IPS-18c (cell line): Measurements from ENCODE around the gene REST.

Experiments
- H3K4me3 ChIP-seq: 2 replicates; pipeline ENCODE4 v1.7.0; 2013; ENCODE audit warnings: low read depth, mild to moderate bottlenecking, low read length, moderate library complexity; ENCODE audit not compliant: insufficient read depth
- H3K9me3 ChIP-seq: one replicate; pipeline ENCODE4 v1.6.1; 2013; ENCODE audit warnings: mild to moderate bottlenecking, low read length, moderate library complexity; ENCODE audit not compliant: control insufficient read depth, insufficient read depth

The REST gene

DNA sequence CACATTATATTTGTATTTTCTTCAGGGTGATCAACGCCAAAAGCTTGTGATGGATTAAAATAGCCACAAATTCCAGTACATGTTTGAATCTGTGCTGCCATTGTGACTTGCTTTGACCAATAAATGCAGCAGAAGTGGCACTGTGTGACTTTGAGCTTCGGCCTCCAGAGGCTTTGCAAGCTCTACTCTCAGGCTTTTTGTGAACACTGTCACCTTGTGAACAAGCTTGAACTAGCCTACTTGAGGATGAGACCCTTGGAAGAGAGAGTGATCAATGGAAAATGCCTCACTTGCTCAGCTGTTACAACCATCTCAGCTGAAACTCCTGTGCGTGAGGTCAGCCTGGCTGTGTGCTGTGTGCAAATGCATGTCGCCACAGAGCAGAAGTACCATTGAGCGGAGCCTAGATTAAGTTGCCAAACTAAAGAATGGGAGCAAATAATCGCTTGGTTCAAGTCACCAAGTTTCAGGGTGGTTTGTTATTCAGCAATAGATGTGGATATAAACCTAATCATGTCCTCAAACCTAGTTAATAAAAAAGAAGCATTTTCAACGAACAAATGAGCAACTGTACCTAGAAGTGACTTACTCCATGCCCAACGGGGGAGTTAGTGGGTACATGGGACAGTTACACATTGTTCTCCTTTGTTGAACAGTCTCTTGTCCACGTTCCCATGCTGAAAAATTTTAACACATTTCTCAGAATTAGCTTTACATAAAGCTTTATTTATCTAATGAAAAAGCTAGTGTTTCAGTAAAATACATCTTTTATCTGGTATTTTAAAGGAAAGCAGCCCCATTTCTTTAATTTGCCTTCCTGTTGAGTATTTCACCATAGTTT, 46.2 kb downstream of the REST start:
- no peaks in the 10 kb centered on the region for H3K9me3 ChIP-seq
- no peak overlapping the region for H3K4me3 ChIP-seq

DNA sequence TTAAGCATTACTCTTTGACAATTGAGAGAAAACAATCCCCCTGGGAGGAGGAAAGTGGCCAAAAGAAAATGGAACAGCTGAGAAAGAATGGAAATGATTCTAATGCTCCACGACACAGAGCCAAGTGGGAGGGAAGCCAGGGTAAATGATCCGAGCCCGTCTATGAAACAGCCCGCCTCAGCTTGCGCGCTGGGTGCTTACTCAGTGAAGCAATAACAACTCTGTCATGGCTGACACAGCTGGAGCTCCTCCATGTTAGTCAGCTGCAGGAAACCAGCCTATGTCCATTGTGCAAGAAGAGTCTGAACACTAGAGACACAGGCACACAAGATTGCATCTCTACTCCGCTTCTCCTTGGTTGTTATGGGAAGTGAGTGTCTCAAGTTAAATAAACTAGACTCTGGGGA, 50.4 kb downstream of the REST start:
- no peaks in the 10 kb centered on the region for H3K9me3 ChIP-seq
- H3K4me3 ChIP-seq = no peak overlapping the region

DNA sequence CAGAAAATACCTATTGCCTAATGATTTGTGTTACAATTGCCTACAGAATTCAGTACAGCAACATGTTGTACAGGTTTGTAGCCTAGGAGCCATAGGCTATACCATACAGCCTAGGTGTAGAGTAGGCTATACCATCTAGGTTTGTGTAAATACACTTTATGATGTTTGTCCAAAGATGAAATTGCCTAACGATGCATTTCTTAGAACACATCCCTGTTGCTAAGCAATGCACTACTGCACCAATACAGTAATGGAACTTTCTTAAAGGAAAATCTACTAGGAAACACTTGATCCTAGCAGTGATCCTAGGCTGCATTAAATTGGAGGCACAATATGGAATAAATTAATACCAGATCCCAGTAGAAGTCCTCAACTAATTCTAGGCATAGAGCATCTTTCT, 51.4 kb downstream of the REST start:
- Histone ChIP-seq H3K9me3 (no peaks in the 10 kb centered on the region), H3K4me3 (no peak overlapping the region)

DNA sequence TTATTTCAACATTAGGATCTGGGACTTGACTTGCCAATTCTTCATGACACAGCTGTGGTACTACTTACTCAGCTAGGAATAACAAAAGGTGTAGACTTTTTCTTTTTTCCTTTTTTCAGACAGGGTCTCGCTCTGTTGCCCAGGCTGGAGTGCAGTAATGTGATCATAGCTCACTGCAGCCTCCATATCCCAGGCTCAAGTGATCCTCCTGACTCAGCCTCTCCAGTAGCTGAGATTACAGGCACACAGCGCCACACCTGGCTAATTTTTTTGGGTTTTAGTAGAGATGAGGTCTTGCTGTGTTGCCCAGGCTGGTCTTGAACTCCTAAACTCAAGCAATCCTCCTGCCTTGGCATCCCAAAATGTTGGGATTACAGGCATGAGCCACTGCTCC, 53.4 kb downstream of the REST start:
- Histone ChIP-seq H3K9me3 (no peaks in the 10 kb centered on the region), H3K4me3 (no peak overlapping the region)

DNA sequence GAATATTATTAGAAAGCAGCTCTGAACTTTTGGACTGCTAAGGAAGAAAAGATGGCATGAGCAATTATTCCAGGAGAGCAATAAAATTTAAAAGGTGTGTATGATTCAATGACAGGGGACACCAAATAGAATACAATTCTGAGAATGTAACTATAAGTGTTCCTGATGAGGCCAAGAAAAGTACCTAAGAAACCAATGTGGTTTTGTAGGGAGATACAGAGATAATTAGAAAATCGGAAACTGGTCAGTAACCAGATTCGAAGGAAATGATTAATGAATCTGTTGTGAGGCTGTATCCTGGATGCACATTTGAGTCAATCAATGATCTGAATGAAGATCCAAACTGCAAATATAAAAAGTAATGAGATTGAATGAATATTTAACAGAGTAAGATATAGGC, 63.7 kb downstream of the REST start:
- Histone ChIP-seq H3K4me3 (no peak overlapping the region), H3K9me3 (no peaks in the 10 kb centered on the region)

DNA sequence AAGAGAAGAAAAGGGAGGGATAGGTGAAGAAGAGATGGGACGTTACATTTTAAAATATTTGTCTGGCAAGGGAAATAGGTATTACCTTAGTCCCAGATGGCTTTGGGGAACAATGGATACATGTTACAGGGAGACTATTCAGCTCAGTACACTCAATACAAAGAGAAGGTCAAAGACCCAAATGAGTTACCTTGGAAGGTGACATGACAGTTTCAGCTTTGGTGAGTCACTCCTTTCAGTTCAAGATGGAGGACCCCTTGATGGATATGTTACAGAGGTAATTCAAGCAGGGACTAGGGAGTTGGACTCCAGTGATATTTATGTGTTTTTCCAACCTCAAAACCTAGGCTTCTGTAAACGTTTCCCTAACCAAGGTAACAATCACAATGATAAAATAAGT, 64.7 kb downstream of the REST start:
- Histone ChIP-seq H3K9me3 (no peaks in the 10 kb centered on the region), H3K4me3 (no peak overlapping the region)

DNA sequence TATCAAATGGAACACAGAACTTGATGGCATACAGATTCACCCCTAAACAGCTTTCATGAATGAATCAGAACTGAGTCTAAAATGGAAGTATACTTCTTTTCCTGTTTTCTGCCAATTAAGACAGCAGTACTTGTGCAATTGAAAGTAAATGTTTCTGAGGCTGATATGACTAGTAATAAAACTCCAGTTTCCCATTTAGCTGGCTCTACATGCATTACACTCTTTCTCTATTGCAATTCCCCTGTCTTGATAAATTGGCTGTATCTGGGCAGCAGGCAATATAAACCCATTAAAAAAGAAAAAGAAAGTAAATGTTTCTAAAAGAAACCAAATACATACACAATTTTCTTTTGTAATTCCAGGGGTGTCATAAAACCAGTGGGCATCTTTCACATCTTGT, 65.1 kb downstream of the REST start:
- Histone ChIP-seq H3K9me3 (no peaks in the 10 kb centered on the region), H3K4me3 (no peak overlapping the region)

DNA sequence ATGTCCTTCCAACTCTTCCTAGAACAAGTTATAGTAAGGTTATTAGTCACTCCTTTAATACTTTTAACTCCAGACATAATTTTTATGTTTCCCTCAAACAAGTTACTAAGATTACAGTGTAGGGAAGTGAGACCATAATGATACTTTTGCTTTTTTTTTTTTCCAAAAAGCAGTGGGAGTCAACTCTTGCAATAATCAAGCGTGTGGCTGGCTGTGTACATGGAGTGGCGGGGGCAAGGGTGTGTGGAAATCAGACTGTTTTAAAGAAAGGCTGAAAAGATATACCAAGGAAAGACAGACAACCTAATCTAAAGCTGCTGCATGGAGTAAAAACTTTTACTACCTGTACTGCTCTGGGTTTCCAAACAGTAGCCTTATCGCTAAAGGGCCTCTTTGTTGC, 65.6 kb downstream of the REST start:
- no peak overlapping the region for H3K4me3 ChIP-seq
- no peaks in the 10 kb centered on the region for H3K9me3 ChIP-seq

DNA sequence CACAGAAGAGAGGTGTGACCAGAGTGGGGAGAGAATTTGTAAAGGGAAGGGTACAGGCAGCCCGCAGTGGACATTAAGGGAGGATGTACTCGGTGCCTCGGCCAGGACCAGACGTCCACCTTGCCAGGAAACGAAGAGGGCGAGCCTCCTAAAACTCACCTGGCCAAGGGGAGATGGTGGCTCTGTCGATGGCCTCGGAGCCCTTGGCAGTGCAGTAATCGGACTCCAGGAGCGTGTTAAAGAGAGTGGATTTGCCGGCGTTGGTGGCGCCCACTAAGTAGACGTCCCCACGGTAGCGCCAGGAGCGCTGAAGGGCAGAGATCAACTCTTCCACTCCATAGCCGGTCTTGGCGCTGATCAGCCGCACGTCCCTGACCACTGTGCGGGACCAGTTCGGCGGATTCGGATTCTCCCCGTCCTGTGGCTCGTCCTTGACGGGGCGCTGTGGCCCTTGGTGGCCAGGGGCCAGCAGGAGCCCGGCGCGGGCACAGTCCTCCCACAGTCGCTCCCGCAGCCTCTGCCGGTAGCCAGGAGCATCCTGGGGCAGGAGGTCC, 68.7 kb downstream of the REST start:
- Histone ChIP-seq H3K4me3 (peak overlapping the region; percentile 94), H3K9me3 (no peaks in the 10 kb centered on the region)

DNA sequence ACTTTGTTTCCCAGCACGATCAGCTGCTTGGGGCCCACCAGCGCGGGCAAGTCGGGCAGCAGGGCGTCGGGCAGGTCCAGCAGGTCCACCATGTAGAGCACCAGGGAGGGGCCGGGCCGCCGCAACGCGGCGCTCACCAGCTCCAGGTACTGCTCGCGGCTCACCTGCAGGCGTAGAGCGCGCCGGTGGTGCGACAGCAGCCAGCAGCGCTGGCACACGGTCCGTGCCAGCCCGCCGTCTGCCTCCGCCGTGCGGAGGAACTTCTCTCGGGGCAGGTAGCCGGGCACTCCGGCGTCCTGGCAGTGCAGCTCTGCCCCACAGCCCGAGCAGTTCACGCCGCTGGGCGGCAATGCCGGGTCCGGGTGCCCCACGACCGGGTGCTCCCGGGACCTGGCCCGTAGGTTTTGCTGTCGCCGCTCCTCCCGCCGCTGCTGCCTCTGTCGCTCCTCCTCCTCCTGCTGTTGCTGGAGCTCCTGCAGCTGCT, 69.2 kb downstream of the REST start:
- no peaks in the 10 kb centered on the region for H3K9me3 ChIP-seq
- peak overlapping the region; percentile 94 for H3K4me3 ChIP-seq

DNA sequence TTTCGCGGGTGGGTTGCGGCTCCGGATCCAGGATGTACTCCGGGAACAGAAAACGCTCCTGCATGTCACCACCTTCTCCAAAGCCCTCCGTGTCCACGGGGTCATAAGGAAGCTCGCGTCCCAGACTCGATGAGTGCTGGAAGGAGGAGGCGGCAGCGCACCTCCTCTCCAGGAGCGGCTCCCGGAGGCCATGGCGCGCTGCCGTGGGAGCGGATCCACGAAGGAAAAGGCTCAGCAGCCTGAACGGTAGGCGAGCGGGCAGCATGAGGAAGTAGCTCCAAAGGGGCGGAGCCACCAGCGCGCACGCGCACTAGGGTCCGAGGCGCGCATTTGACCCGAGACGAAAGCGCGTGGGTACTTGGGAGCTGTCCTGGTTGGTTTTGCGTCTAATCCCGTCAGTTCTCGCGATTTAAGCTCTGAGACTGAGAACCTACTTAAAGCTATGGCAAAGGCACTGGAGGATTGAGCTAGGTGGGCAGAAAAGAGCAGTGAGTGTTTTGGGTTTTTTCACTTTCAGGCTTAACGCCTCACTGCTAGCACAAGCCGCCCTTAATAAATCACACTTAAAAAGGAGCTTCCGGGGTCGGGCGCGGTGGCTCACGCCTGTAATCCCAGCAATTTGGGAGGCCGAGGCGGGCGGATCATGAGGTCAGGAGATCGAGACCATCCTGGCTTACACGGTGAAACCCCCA, 69.8 kb downstream of the REST start, which contains the start of gene NOA1:
NOA1 (minus strand) TSS at position 286 of the 692 bp plus-strand sequence; CDS start at position 265, 21 bp downstream.
- Histone ChIP-seq H3K4me3 (peak within 1 kb of the TSS; percentile 94), H3K9me3 (no peaks in the 10 kb centered on the region)

DNA sequence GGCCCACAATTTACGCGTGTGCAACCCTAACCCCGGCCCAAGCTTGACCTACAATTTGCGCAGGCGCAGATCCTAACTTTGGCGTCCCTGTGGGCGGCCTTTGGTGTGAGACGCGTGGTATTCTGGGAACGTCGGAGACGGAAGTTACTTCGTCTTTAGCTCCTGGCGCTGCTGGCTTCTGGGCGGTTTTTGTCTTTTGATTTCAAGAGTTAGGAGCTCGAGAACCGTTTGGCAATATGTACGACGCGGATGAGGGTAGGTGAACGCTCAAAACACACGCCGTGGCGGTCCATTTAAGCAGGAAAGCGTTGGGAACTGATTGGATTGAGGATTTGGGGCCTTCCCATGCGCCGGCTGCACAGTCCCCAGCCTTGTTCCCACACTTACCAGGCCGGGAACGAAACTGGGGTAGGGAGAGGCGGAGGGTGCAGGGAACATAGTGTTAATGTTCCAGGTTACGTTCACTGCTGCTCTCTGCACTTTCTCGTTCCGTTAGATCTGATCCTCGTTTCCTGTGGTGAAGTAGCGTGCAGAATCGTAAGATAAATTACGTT, 71.1 kb downstream of the REST start, which contains the start of gene POLR2B:
POLR2B (plus strand) TSS at position 147 of the 554 bp plus-strand sequence; CDS start at position 237, 90 bp downstream.
- Histone ChIP-seq H3K9me3 (no peaks in the 10 kb centered on the region), H3K4me3 (peak within 1 kb of the TSS; percentile 94)

DNA sequence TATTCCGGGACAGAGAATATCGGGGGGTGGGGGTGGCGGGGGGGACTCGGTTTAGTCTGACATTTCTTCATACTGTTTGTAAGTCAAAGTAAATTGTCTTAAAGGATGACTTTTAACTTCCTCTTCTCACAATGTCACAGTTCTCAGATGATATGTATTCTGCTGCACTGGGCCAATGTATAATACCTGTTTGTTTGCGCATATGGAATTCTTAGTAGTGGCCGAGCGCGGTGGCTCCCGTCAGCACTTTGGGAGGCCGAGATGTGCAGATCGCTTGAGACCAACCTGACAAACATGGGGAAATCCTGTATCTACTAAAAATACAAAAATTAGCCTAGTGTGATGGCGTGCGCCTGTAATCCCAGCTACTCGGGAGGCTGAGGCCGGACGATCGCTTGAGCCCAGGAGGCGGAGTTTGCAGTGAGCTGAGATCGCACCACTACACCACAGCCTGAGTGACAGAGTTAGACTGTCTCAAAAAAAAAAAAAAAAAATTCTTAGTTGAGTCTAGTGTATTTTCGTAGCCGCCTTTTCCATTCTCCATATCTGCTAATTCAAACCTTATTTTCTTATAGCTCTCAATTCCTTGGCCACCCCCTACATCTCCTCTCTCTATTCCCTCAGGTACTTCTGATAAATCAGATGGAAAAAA, 71.8 kb downstream of the REST start:
- no peaks in the 10 kb centered on the region for H3K9me3 ChIP-seq
- H3K4me3 ChIP-seq = peak overlapping the region; percentile 94

DNA sequence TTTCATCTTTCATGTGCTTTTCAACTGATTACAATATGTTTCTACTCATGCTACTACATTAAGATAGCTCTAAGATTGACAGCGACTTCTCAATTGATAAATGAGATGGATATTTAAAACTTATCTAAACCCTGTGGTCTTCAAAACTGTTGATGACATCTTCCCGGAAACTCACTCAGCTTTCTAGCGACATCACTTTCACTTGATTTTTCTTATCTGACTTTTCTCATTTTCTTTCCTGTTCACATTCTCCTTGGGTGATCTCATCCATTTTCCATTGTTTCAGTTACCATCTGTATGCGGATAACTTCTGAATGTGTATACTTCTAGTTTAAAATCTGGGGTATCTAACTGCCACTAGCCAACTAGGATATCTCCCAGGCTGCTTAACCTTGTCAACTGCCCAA, 74.1 kb downstream of the REST start:
- no peaks in the 10 kb centered on the region for H3K9me3 ChIP-seq
- no peak overlapping the region for H3K4me3 ChIP-seq

DNA sequence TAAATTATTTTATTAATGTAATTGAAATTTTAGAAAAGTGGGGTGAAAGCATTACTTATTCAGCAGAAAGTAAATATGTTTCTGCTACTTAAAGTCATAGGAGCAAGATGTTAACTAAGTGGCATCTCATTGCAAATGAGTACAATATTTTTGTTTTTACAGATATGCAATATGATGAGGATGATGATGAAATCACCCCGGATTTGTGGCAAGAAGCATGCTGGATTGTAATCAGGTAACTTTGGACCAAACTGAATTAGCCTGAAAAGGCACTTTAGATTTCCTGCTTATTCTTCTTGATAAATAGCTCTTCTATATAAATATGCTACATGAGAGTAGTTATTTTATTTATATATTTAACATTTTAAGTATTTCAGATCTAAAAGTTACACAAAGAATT, 78.5 kb downstream of the REST start:
- Histone ChIP-seq H3K4me3 (no peak overlapping the region), H3K9me3 (no peaks in the 10 kb centered on the region)

DNA sequence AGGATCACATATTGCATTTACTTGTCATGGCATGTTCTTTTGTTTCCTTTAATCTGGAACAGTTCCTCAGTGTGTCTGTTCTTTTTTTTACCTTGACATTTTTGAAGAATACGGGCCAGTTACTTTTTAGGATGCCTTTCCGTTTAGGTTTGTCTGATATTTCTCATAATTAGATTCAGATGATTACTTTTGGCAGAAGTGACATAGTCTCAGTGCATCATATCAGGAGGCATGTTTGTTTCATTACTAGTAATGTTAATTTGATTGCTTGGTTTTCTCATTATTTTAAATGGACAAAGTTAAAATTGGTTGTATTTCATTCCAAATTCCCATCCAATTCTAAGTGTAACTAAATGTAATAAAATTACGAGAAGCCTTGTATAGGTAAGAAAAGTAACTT, 79.3 kb downstream of the REST start:
- Histone ChIP-seq H3K9me3 (no peaks in the 10 kb centered on the region), H3K4me3 (no peak overlapping the region)
